Testis (tissue), 3 donors: ENCODE results near the gene IL7R. TPM values are rescaled to one million over a fixed set of nuclear protein-coding genes. Genes with fewer than 3 reads are reported as not detected.

Experiments
- DNase-seq: peaks from one replicate; pipeline ENCODE4 v3.0.0-alpha.2; 2019
- H3K27ac ChIP-seq, 2 donors: fragments of 200-600 bp; sonication (generic); one replicate each; pipeline ENCODE4 v1.5.1; 2019
- H3K27me3 ChIP-seq: fragments of 200-600 bp; sonication (generic); one replicate; pipeline ENCODE4 v1.5.1; 2019
- H3K36me3 ChIP-seq: fragments of 200-600 bp; sonication (generic); one replicate; pipeline ENCODE4 v1.5.1; 2017; ENCODE audit warnings: low read depth; ENCODE audit errors: missing control alignments
- H3K4me1 ChIP-seq: fragments of 200-600 bp; sonication (generic); one replicate; pipeline ENCODE4 v1.5.1; 2019
- H3K4me3 ChIP-seq, 2 donors: fragments of 200-600 bp; sonication (generic); one replicate each; pipeline ENCODE4 v1.5.1; 2017 to 2019
- H3K9me3 ChIP-seq: fragments of 200-600 bp; sonication (generic); one replicate; pipeline ENCODE4 v1.5.1; 2017
- CTCF ChIP-seq, 3 experiments: fragments of 450-650 bp in 2 of 3; fragments of 200-600 bp in 1 of 3; sonication (generic) in 1 of 3; IDR thresholded peaks; one replicate each; pipeline ENCODE4 v1.5.1; 2016 to 2019; ENCODE audit warnings: antibody characterized with exemption in 3 of 3, mild to moderate bottlenecking in 2 of 3, moderate library complexity in 1 of 3
- POLR2A ChIP-seq: fragments of 450-650 bp; IDR thresholded peaks from one replicate; pipeline ENCODE4 v1.6.1; 2017; ENCODE audit warnings: antibody characterized with exemption, mild to moderate bottlenecking, moderate library complexity
- WGBS, 2 donors: methylation state at CpG; one replicate each; pipeline ENCODE4 v1.1.5; 2018; 5-methylcytosine and 5-hydroxymethylcytosine counted together
- intact Hi-C: fragments of 100-400 bp; cut with DNase I; formaldehyde crosslinking; loops from one replicate; pipeline ENCODE4 v1.15.1; 2023; ENCODE audit warnings: low total_unique reads
- polyA plus RNA-seq: library from polyadenylated mRNA; stranded (reverse); fragments of 350-450 nt; fragmentation: Illumina TruSeq; extraction: RNeasy Lipid Tissue Mini Kit (QIAGEN cat#74804); gene quantifications from one replicate; pipeline ENCODE4 v1.2.3, GENCODE V29; 2014; ENCODE audit warnings: low read depth, low replicate concordance; ENCODE audit not compliant: insufficient read depth
- total RNA-seq, 2 donors: library from RNA; depleted of rRNA; stranded (reverse); fragments of >200 nt; gene quantifications; one replicate each; pipeline ENCODE4 v1.2.3, GENCODE V29; 2016

The IL7R gene
- total and polyA plus RNA-seq, 3 donors from 2014 or later = 7.6 to 17.5 (median 12.1) TPM

- H3K36me3 ChIP-seq = no peaks in the 10 kb centered on the region
- intact Hi-C loops = no loop called here
- WGBS, 2 donors = 81 to 92% methylated on average over 1 of the region's 1 CpG
Observed at GRCh38 chr5:35880156-35880555, 23.5 kb downstream of the IL7R start.

GRCh38 chr5:35881758-35882157 is 25.1 kb downstream of the IL7R start:
- no peaks in the 10 kb centered on the region for H3K9me3 ChIP-seq
- no peaks in the 10 kb centered on the region for H3K27me3 ChIP-seq
- no peak for DNase-seq
- WGBS, 2 donors = 61 to 81% methylated on average over 2 of the region's 2 CpGs
- TF ChIP-seq CTCF (IDR thresholded peaks at IDR 0.05) (no peak), POLR2A (no peak)
- H3K36me3 ChIP-seq = no peaks in the 10 kb centered on the region
- H3K4me3 ChIP-seq = no peak overlapping the region
- H3K27ac ChIP-seq = no peak overlapping the region
- H3K4me1 ChIP-seq = no peaks in the 10 kb centered on the region
- intact Hi-C loops = no loop called here

More at GRCh38 chr5:35880156-35880555, 23.5 kb downstream of the IL7R start:
- no peaks in the 10 kb centered on the region for H3K27me3 ChIP-seq
- H3K9me3 ChIP-seq = no peaks in the 10 kb centered on the region
- H3K4me1 ChIP-seq = no peaks in the 10 kb centered on the region
- H3K4me3 ChIP-seq = no peak overlapping the region
- H3K27ac ChIP-seq = no peak overlapping the region
- DNase-seq = no peak
- TF ChIP-seq CTCF (IDR thresholded peaks at IDR 0.05) (no peak), POLR2A (no peak)

- Histone ChIP-seq H3K27ac (no peak overlapping the region), H3K27me3 (no peaks in the 10 kb centered on the region), H3K36me3 (no peaks in the 10 kb centered on the region), H3K9me3 (no peaks in the 10 kb centered on the region), H3K4me1 (no peaks in the 10 kb centered on the region), H3K4me3 (no peak overlapping the region)
- 88 to 89% methylated on average over 1 of the region's 1 CpG for WGBS, 2 donors
- TF ChIP-seq POLR2A = no peak
- no peak for TF ChIP-seq CTCF (IDR thresholded peaks at IDR 0.05)
- intact Hi-C loops = no loop called here
- no peak for DNase-seq
Observed at GRCh38 chr5:35884191-35884769, 27.6 kb downstream of the IL7R start.

GRCh38 chr5:35884773-35885172 is 28.1 kb downstream of the IL7R start:
- no peaks in the 10 kb centered on the region for H3K36me3 ChIP-seq
- TF ChIP-seq CTCF (IDR thresholded peaks at IDR 0.05) (no peak), POLR2A (no peak)
- no peaks in the 10 kb centered on the region for H3K4me1 ChIP-seq
- no peaks in the 10 kb centered on the region for H3K9me3 ChIP-seq
- no peak overlapping the region for H3K27ac ChIP-seq
- H3K27me3 ChIP-seq = no peaks in the 10 kb centered on the region
- intact Hi-C loops = no loop called here
- no peak overlapping the region for H3K4me3 ChIP-seq
- DNase-seq = no peak

GRCh38 chr5:35886381-35886780 is 29.7 kb downstream of the IL7R start:
- H3K27ac ChIP-seq = no peak overlapping the region
- H3K27me3 ChIP-seq = no peaks in the 10 kb centered on the region
- TF ChIP-seq POLR2A = no peak
- TF ChIP-seq CTCF (IDR thresholded peaks at IDR 0.05) = no peak
- no peaks in the 10 kb centered on the region for H3K4me1 ChIP-seq
- no peak overlapping the region for H3K4me3 ChIP-seq
- no peak for DNase-seq
- no peaks in the 10 kb centered on the region for H3K9me3 ChIP-seq
- intact Hi-C loops = no loop called here
- no peaks in the 10 kb centered on the region for H3K36me3 ChIP-seq
- 77 to 85% methylated on average over 3 of the region's 3 CpGs for WGBS, 2 donors
